Ovary (tissue), 9 donors: ENCODE data around the gene ITPR2. TPM values are rescaled to one million over a fixed set of nuclear protein-coding genes. Genes with fewer than 3 reads are reported as not detected.

ENCODE experiments used
- DNase-seq, 5 donors: peaks; one replicate each; pipeline ENCODE4 v3.0.0-alpha.2; 2019 to 2020
- H3K27ac ChIP-seq, 2 donors: fragments of 200-600 bp; one replicate each; pipeline versions ENCODE4 v1.5.1 to v1.8.0; 2019 to 2022
- H3K27me3 ChIP-seq: fragments of 200-600 bp; one replicate; pipeline ENCODE4 v1.8.0; 2022
- H3K36me3 ChIP-seq: fragments of 200-600 bp; sonication (generic); one replicate; pipeline ENCODE4 v1.5.1; 2019
- H3K4me1 ChIP-seq: one replicate; pipeline ENCODE4 v1.8.1; 2013; ENCODE audit warnings: mild to moderate bottlenecking, moderate library complexity; ENCODE audit not compliant: insufficient read depth
- H3K4me3 ChIP-seq: fragments of 200-600 bp; sonication (generic); one replicate; pipeline ENCODE4 v1.5.1; 2017
- H3K9me3 ChIP-seq, 2 donors: fragments of 200-600 bp in 1 of 2; sonication (generic) in 1 of 2; one replicate each; pipeline versions ENCODE4 v1.5.1 to v1.8.1; 2013 to 2019; ENCODE audit warnings: mild to moderate bottlenecking in 1 of 2, moderate library complexity in 1 of 2
- CTCF ChIP-seq, 3 donors: fragments of 450-650 bp in 2 of 3; fragments of 200-600 bp in 1 of 3; IDR thresholded peaks; one replicate each; pipeline versions ENCODE4 v1.5.1 to v1.8.0; 2016 to 2022; ENCODE audit warnings: antibody characterized with exemption in 3 of 3, mild to moderate bottlenecking in 1 of 3
- EP300 ChIP-seq: sonication (generic); formaldehyde crosslinking; IDR thresholded peaks from one replicate; pipeline ENCODE4 v1.6.1; 2017; ENCODE audit warnings: antibody characterized with exemption
- POLR2A ChIP-seq: fragments of 450-650 bp; IDR thresholded peaks from one replicate; pipeline ENCODE4 v1.6.1; 2017; ENCODE audit warnings: antibody characterized with exemption, mild to moderate bottlenecking, moderate library complexity
- WGBS, 3 donors: extraction: QIAGEN DNeasy Blood & Tissue Kit in 1 of 3; methylation state at CpG; one replicate each; pipeline versions ENCODE4 v1.1.5 to v1.1.7; 2013 to 2017; 5-methylcytosine and 5-hydroxymethylcytosine counted together
- intact Hi-C, 4 donors: fragments of 100-400 bp; cut with DNase I; formaldehyde crosslinking; loops; one replicate each; pipeline versions ENCODE4 v1.11.0 to v1.15.1; 2022 to 2023
- polyA plus RNA-seq, 2 donors: library from polyadenylated mRNA; stranded (reverse); fragments of 200-250 nt in 1 of 2; fragments of 350-450 nt in 1 of 2; fragmentation: Illumina TruSeq in 1 of 2; extraction: RNeasy Lipid Tissue Mini Kit (QIAGEN cat#74804) in 1 of 2; gene quantifications; one replicate each; pipeline ENCODE4 v1.2.3, GENCODE V29; 2013 to 2014
- total RNA-seq, 7 donors: library from RNA; depleted of rRNA in 2 of 7; stranded (reverse); fragments of >200 nt in 2 of 7; fragmentation: NEBNext Ultra II Directional in 3 of 7; extraction: Animal tissue kit (Norgen Biotek cat#: 25700) in 3 of 7; gene quantifications; one replicate each; pipeline versions ENCODE4 v1.1.0 to v1.2.4, GENCODE V29; 2016 to 2023
- donor health status: DM: no; HTN: no; CAD: no; lungs with moderate emphysema.
- donor health status: DM: no; HTN: no; CAD: no.
- donor health status: Bipolar disorder and iron deficiency.
- donor health status: DM: yes; HTN: yes; CAD: no.
- donor health status: DM: no; HTN: no; CAD: no.
- donor health status: DM: yes; HTN: yes; CAD: no.

ITPR2 gene
- total and polyA plus RNA-seq, 9 donors, result 5.9 to 51.1 (median 32.9) TPM

GRCh38 chr12:26489908-26490307 lies 343.1 kb downstream of the ITPR2 start:
- H3K9me3 ChIP-seq, result no peaks in the 10 kb centered on the region
- no peaks in the 10 kb centered on the region for H3K36me3 ChIP-seq
- H3K27ac ChIP-seq, result no peak overlapping the region
- TF ChIP-seq CTCF (IDR thresholded peaks at IDR 0.05) (no peak), POLR2A (no peak), EP300 (no peak)
- H3K27me3 ChIP-seq, result no peaks in the 10 kb centered on the region
- WGBS, 3 donors, result 95 to 99% (median 98%) methylated on average over 2 of the region's 2 CpGs
- intact Hi-C loops, result loop anchor here in 1 of 4 donors (5.0 kb wide), 1 partner anchor 1562 kb away; no protein-coding TSS in a partner anchor
- no peaks in the 10 kb centered on the region for H3K4me1 ChIP-seq
- no peak overlapping the region for H3K4me3 ChIP-seq
- DNase-seq, result no peak

- WGBS, 3 donors, result 94 to 97% (median 94%) methylated on average over 1 of the region's 1 CpG
- intact Hi-C loops, result no loop called here
- Histone ChIP-seq H3K27ac (no peak overlapping the region), H3K9me3 (no peaks in the 10 kb centered on the region), H3K4me1 (no peaks in the 10 kb centered on the region), H3K36me3 (no peaks in the 10 kb centered on the region), H3K27me3 (no peaks in the 10 kb centered on the region), H3K4me3 (no peak overlapping the region)
- DNase-seq, result no peak
- TF ChIP-seq CTCF (IDR thresholded peaks at IDR 0.05) (no peak), EP300 (no peak), POLR2A (no peak)
These were observed 344.6 kb downstream of the ITPR2 start for GRCh38 chr12:26488351-26488750.

- H3K4me3 ChIP-seq, result no peak overlapping the region
- 29 to 45% (median 39%) methylated on average over 1 of the region's 1 CpG for WGBS, 3 donors
- H3K27me3 ChIP-seq, result no peaks in the 10 kb centered on the region
- H3K9me3 ChIP-seq, result no peaks in the 10 kb centered on the region
- no peak overlapping the region for H3K27ac ChIP-seq
- TF ChIP-seq POLR2A (no peak), EP300 (no peak), CTCF (IDR thresholded peaks at IDR 0.05) (no peak)
- intact Hi-C loops, result no loop called here
- DNase-seq, result no peak
- no peaks in the 10 kb centered on the region for H3K4me1 ChIP-seq
- H3K36me3 ChIP-seq, result no peaks in the 10 kb centered on the region
These were observed 359.7 kb downstream of the ITPR2 start for GRCh38 chr12:26473291-26473690.

GRCh38 chr12:26471560-26471959 lies 361.4 kb downstream of the ITPR2 start:
- TF ChIP-seq CTCF (IDR thresholded peaks at IDR 0.05) (no peak), POLR2A (no peak), EP300 (no peak)
- intact Hi-C loops, result no loop called here
- Histone ChIP-seq H3K36me3 (no peaks in the 10 kb centered on the region), H3K9me3 (no peaks in the 10 kb centered on the region), H3K4me3 (no peak overlapping the region), H3K4me1 (no peaks in the 10 kb centered on the region), H3K27me3 (no peaks in the 10 kb centered on the region), H3K27ac (no peak overlapping the region)
- no peak for DNase-seq
